Epithelial cell of esophagus (primary cell): Measurements from ENCODE around the gene ZNF30.
"Not testable (repeated sequence)": the region's sequence is repeated elsewhere in the genome, so short reads cannot be mapped to it uniquely, and the experiment has no call there.

Source experiments
- DNase-seq: peaks from one replicate; pipeline ENCODE4 v3.0.0; 2010; ENCODE audit warnings: low read depth
- H3K4me3 ChIP-seq: 2 replicates; pipeline ENCODE4 v1.5.1; 2011; ENCODE audit warnings: mild to moderate bottlenecking, low read length, control low read depth
- CTCF ChIP-seq: IDR thresholded peaks from 2 replicates; pipeline ENCODE4 v1.5.1; 2011; ENCODE audit warnings: low read depth, mild to moderate bottlenecking, low read length, control low read depth, inconsistent platforms; ENCODE audit not compliant: insufficient read depth; ENCODE audit errors: missing control alignments

Gene ZNF30

GRCh38 chr19:34960103-34960805, 33.6 kb downstream of the ZNF30 start:
- H3K4me3 ChIP-seq: no peak overlapping the region
- no peak for TF ChIP-seq CTCF
- DNase-seq: no peak

- H3K4me3 ChIP-seq: no peak overlapping the region
- DNase-seq: no peak
- TF ChIP-seq CTCF: no peak
Measured at GRCh38 chr19:34960940-34961679, 34.4 kb downstream of the ZNF30 start.

- TF ChIP-seq CTCF: no peak
- no peak for DNase-seq
- H3K4me3 ChIP-seq: no peak overlapping the region
Measured at GRCh38 chr19:34961775-34962686, 35.3 kb downstream of the ZNF30 start.

GRCh38 chr19:34962687-34963572, 36.2 kb downstream of the ZNF30 start:
- H3K4me3 ChIP-seq: peak overlapping the region; percentile 63
- no peak for TF ChIP-seq CTCF
- DNase-seq: no peak

- peak; percentile 33 for DNase-seq
- TF ChIP-seq CTCF: no peak
- peak within 1 kb of the TSS; percentile 63 for H3K4me3 ChIP-seq
Measured at GRCh38 chr19:34963573-34964406, 37.1 kb downstream of the ZNF30 start, which contains the start of gene ZNF792. ZNF792 (minus strand) TSS chr19:34964229; CDS start chr19:34963662, 567 bp downstream.

- DNase-seq: no peak
- no peak overlapping the region for H3K4me3 ChIP-seq
- no peak for TF ChIP-seq CTCF
Measured at GRCh38 chr19:34964598-34964997, 37.9 kb downstream of the ZNF30 start.

- not testable (repeated sequence) for DNase-seq, H3K4me3 ChIP-seq
Measured at GRCh38 chr19:34965505-34965904, 38.8 kb downstream of the ZNF30 start.
